ENCODE data around the gene MCTP1.
A peak's percentile ranks its signal among the peaks of the same experiment; 100 is the strongest.

The MCTP1 gene

GRCh38 chr5:95284572-95285408, at the start of gene MCTP1:
TSS of gene MCTP1 (minus strand) at chr5:95285094.
- DNase-seq (ENCODE audit: low spot score), result peak; percentile 11
- FAIRE-seq, result no peak

GRCh38 chr5:95332158-95332557, 47.3 kb upstream of the MCTP1 start:
- FAIRE-seq, result peak; percentile 50

GRCh38 chr5:95331358-95331757, 46.5 kb upstream of the MCTP1 start:
- FAIRE-seq, result no peak

More at GRCh38 chr5:95332158-95332557, 47.3 kb upstream of the MCTP1 start:
- no peak for DNase-seq (ENCODE audit: low spot score)

GRCh38 chr5:95327211-95327610, 42.3 kb upstream of the MCTP1 start:
- DNase-seq (ENCODE audit: low spot score), result no peak
- FAIRE-seq, result no peak

More at GRCh38 chr5:95331358-95331757, 46.5 kb upstream of the MCTP1 start:
- DNase-seq (ENCODE audit: low spot score), result no peak

- FAIRE-seq (no peak), DNase-seq (ENCODE audit: low spot score) (no peak)
Observed at GRCh38 chr5:95317687-95318086, 32.8 kb upstream of the MCTP1 start.

GRCh38 chr5:95317085-95317484, 32.2 kb upstream of the MCTP1 start:
- FAIRE-seq (no peak), DNase-seq (ENCODE audit: low spot score) (no peak)

GRCh38 chr5:95304711-95305110, 19.8 kb upstream of the MCTP1 start:
- FAIRE-seq (no peak), DNase-seq (ENCODE audit: low spot score) (no peak)

- DNase-seq (ENCODE audit: low spot score) (no peak), FAIRE-seq (no peak)
Observed at GRCh38 chr5:95298651-95299050, 13.8 kb upstream of the MCTP1 start.

GRCh38 chr5:95296291-95296690, 11.4 kb upstream of the MCTP1 start:
- no peak for FAIRE-seq

GRCh38 chr5:95285409-95285755, 488 bp upstream of the MCTP1 start:
- DNase-seq (ENCODE audit: low spot score) (no peak), FAIRE-seq (no peak)

More at GRCh38 chr5:95296291-95296690, 11.4 kb upstream of the MCTP1 start:
- DNase-seq (ENCODE audit: low spot score), result no peak

GRCh38 chr5:95283761-95284571, 928 bp downstream of the MCTP1 start:
- DNase-seq (ENCODE audit: low spot score), result peak; percentile 67
- FAIRE-seq, result peak; percentile 56

- no peak for FAIRE-seq
- no peak for DNase-seq (ENCODE audit: low spot score)
Observed at GRCh38 chr5:95283022-95283615, 1.8 kb downstream of the MCTP1 start.

GRCh38 chr5:95281226-95281625, 3.7 kb downstream of the MCTP1 start:
- FAIRE-seq (no peak), DNase-seq (ENCODE audit: low spot score) (peak; percentile 72)

- DNase-seq (ENCODE audit: low spot score), result no peak
- FAIRE-seq, result no peak
Observed at GRCh38 chr5:95280401-95281095, 4.3 kb downstream of the MCTP1 start.

- DNase-seq (ENCODE audit: low spot score), result no peak
Observed at GRCh38 chr5:95274011-95274410, 10.9 kb downstream of the MCTP1 start.

GRCh38 chr5:95272316-95272929, 12.5 kb downstream of the MCTP1 start:
- FAIRE-seq (no peak), DNase-seq (ENCODE audit: low spot score) (no peak)

More at GRCh38 chr5:95274011-95274410, 10.9 kb downstream of the MCTP1 start:
- FAIRE-seq, result no peak

- DNase-seq (ENCODE audit: low spot score) (no peak), FAIRE-seq (no peak)
Observed at GRCh38 chr5:95262933-95263660, 21.8 kb downstream of the MCTP1 start.

- FAIRE-seq (no peak), DNase-seq (ENCODE audit: low spot score) (peak; percentile 27)
Observed at GRCh38 chr5:95261437-95262175, 23.3 kb downstream of the MCTP1 start.

- DNase-seq (ENCODE audit: low spot score) (no peak), FAIRE-seq (no peak)
Observed at GRCh38 chr5:95256991-95257390, 27.9 kb downstream of the MCTP1 start.
